Measurements from ENCODE around the gene HOXC12. TPM values are rescaled to one million over a fixed set of nuclear protein-coding genes. Genes with fewer than 3 reads are reported as not detected.

The HOXC12 gene
- total RNA-seq, 1 donor from 2014 or later = not detected

- Mint-ChIP-seq H3K27me3 (peaks cover 94% of the 10 kb centered on the region), H3K4me3 (ENCODE audit: low read depth) (no peak overlapping the region), H3K4me1 (ENCODE audit: low read depth) (peaks cover 3% of the 10 kb centered on the region), H3K36me3 (ENCODE audit: insufficient read depth) (no peaks in the 10 kb centered on the region), H3K27ac (no peak overlapping the region), H3K9me3 (ENCODE audit: low read depth) (no peaks in the 10 kb centered on the region)
- no peak for DNase-seq (ENCODE audit: low spot score, unreplicated experiment)
- no peak for TF ChIP-seq CTCF (IDR thresholded peaks at IDR 0.05; ENCODE audit: unreplicated experiment)
Observed at GRCh38 chr12:53986686-53987483, 32.2 kb downstream of the HOXC12 start.

- no peak overlapping the region for H3K4me3 Mint-ChIP-seq (ENCODE audit: low read depth)
- H3K27ac Mint-ChIP-seq = no peak overlapping the region
- H3K4me1 Mint-ChIP-seq (ENCODE audit: low read depth) = peaks cover 3% of the 10 kb centered on the region
- no peaks in the 10 kb centered on the region for H3K36me3 Mint-ChIP-seq (ENCODE audit: insufficient read depth)
- no peak for TF ChIP-seq CTCF (IDR thresholded peaks at IDR 0.05; ENCODE audit: unreplicated experiment)
- H3K9me3 Mint-ChIP-seq (ENCODE audit: low read depth) = no peaks in the 10 kb centered on the region
- DNase-seq (ENCODE audit: low spot score, unreplicated experiment) = no peak
- peaks cover 94% of the 10 kb centered on the region for H3K27me3 Mint-ChIP-seq
Observed at GRCh38 chr12:53987787-53988230, 33.1 kb downstream of the HOXC12 start.

GRCh38 chr12:53988541-53989226 lies 34.0 kb downstream of the HOXC12 start:
- Mint-ChIP-seq H3K36me3 (ENCODE audit: insufficient read depth) (no peaks in the 10 kb centered on the region), H3K27me3 (peaks cover 94% of the 10 kb centered on the region), H3K9me3 (ENCODE audit: low read depth) (no peaks in the 10 kb centered on the region), H3K4me3 (ENCODE audit: low read depth) (no peak overlapping the region), H3K27ac (no peak overlapping the region), H3K4me1 (ENCODE audit: low read depth) (peaks cover 3% of the 10 kb centered on the region)
- no peak for TF ChIP-seq CTCF (IDR thresholded peaks at IDR 0.05; ENCODE audit: unreplicated experiment)
- no peak for DNase-seq (ENCODE audit: low spot score, unreplicated experiment)

- no peak for DNase-seq (ENCODE audit: low spot score, unreplicated experiment)
- peak overlapping the region; percentile 17 for H3K27ac Mint-ChIP-seq
- H3K36me3 Mint-ChIP-seq (ENCODE audit: insufficient read depth) = no peaks in the 10 kb centered on the region
- no peak overlapping the region for H3K4me3 Mint-ChIP-seq (ENCODE audit: low read depth)
- H3K9me3 Mint-ChIP-seq (ENCODE audit: low read depth) = no peaks in the 10 kb centered on the region
- H3K4me1 Mint-ChIP-seq (ENCODE audit: low read depth) = peaks cover 7% of the 10 kb centered on the region
- H3K27me3 Mint-ChIP-seq = peaks cover 96% of the 10 kb centered on the region
- TF ChIP-seq CTCF (IDR thresholded peaks at IDR 0.05; ENCODE audit: unreplicated experiment) = peak; percentile 48
Observed at GRCh38 chr12:53989227-53990113, 34.8 kb downstream of the HOXC12 start.

Data from progenitor cell of endocrine pancreas (in vitro differentiated cells).